SH-SY5Y (cell line): ENCODE data around the gene LMCD1.

ENCODE experiments used
- GATA2 ChIP-seq: IDR thresholded peaks from 2 replicates; pipeline ENCODE4 v1.6.1; 2011; ENCODE audit warnings: mild to moderate bottlenecking, low read depth, low read length
- GATA3 ChIP-seq: IDR thresholded peaks from 2 replicates; pipeline ENCODE4 v1.6.1; 2011; ENCODE audit warnings: low read depth, mild to moderate bottlenecking, low read length, moderate library complexity

DNA sequence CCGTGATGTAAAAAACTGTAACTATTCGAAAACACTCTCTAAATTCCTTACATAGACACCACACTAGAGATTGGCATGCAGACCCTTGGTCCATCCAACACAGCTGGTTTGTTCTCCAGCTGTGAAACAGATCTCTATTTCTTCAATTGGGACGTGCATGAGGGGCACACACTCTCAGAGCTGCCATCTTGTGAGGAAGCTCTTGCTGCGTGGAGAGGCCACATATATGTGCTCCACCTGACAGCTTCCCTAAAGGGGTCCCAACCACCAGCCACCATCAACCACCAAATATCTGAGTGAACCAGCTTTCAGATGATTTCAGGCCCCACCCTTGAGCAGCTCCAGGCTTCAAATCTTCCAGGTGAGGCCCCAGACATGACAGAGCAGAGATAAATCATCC is 117.3 kb downstream of the LMCD1 start:
- TF ChIP-seq GATA2 (no peak), GATA3 (no peak)
